ENCODE data around the gene IGBP1.
"Not testable (repeated sequence)": the region's sequence is repeated elsewhere in the genome, so short reads cannot be mapped to it uniquely, and the experiment has no call there.

The IGBP1 gene

GRCh38 chrX:70168238-70169188, 35.3 kb downstream of the IGBP1 start:
- no peak for DNase-seq

- no peak for DNase-seq
These were observed 36.0 kb downstream of the IGBP1 start for GRCh38 chrX:70169281-70169680.

- DNase-seq, result no peak
These were observed 38.4 kb downstream of the IGBP1 start for GRCh38 chrX:70171624-70172023.

GRCh38 chrX:70172221-70172620, 39.0 kb downstream of the IGBP1 start:
- DNase-seq, result no peak

- no peak for DNase-seq
These were observed 39.7 kb downstream of the IGBP1 start for GRCh38 chrX:70172964-70173363.

- no peak for DNase-seq
These were observed 41.5 kb downstream of the IGBP1 start for GRCh38 chrX:70174754-70175153.

GRCh38 chrX:70175338-70175737, 42.1 kb downstream of the IGBP1 start:
- DNase-seq, result no peak

- no peak for DNase-seq
These were observed 43.8 kb downstream of the IGBP1 start, which contains the start of gene DGAT2L6 for GRCh38 chrX:70176938-70177533. Gene DGAT2L6 (plus strand): TSS chrX:70177483. CDS start chrX:70177583, 100 bp downstream.

GRCh38 chrX:70183091-70183490, 49.8 kb downstream of the IGBP1 start:
- DNase-seq, result no peak

GRCh38 chrX:70190225-70190624, 57.0 kb downstream of the IGBP1 start:
- no peak for DNase-seq

GRCh38 chrX:70196961-70197720, 63.9 kb downstream of the IGBP1 start:
- peak; percentile 71 for DNase-seq

GRCh38 chrX:70201732-70202131, 68.5 kb downstream of the IGBP1 start:
- DNase-seq, result no peak

GRCh38 chrX:70208479-70208878, 75.2 kb downstream of the IGBP1 start:
- no peak for DNase-seq

GRCh38 chrX:70209570-70209969, 76.3 kb downstream of the IGBP1 start:
- DNase-seq, result not testable (repeated sequence)

All from stimulated activated CD4-positive, alpha-beta T cell treated with anti-CD3 and anti-CD28 coated beads, Interleukin-15, amount 100 ng/mL, for 24 hours (primary cell).